Hepatocyte (in vitro differentiated cells): ENCODE measurements around the gene CASP1.
"Not testable (repeated sequence)": the region's sequence is repeated elsewhere in the genome, so short reads cannot be mapped to it uniquely, and the experiment has no call there.

Experiments used
- EZH2 ChIP-seq: fragments of 200-600 bp; sonication (generic); IDR thresholded peaks from 2 replicates; pipeline ENCODE4 v1.6.1; 2016; ENCODE audit warnings: antibody characterized with exemption, mild to moderate bottlenecking, borderline replicate concordance
- TF ChIP-seq, protein P1 (sequence below): fragments of 200-600 bp; sonication (generic); IDR thresholded peaks from 2 replicates; pipeline ENCODE4 v1.5.1; 2016; ENCODE audit warnings: antibody characterized with exemption, mild to moderate bottlenecking; ENCODE audit not compliant: poor library complexity

DNA sequence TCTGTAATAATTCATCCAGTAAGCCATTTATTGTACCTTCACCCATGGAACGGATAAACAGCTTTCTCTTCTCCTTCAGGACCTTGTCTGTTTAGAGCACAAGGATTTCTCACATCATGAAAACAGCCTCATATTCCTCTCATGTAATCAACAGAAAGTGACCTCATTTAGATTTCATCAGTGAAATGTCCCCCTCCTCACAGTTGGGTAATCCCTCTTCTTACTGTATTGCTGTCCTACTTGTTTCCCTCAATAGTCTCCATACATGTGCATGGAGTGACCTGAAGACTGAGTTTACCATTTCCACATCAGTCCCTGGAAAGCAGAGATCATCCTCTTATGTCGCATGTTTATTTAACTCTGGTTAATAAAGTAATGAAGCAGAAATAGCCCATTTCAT, 556 bp downstream of the CASP1 start:
- TF ChIP-seq, protein P1, sequence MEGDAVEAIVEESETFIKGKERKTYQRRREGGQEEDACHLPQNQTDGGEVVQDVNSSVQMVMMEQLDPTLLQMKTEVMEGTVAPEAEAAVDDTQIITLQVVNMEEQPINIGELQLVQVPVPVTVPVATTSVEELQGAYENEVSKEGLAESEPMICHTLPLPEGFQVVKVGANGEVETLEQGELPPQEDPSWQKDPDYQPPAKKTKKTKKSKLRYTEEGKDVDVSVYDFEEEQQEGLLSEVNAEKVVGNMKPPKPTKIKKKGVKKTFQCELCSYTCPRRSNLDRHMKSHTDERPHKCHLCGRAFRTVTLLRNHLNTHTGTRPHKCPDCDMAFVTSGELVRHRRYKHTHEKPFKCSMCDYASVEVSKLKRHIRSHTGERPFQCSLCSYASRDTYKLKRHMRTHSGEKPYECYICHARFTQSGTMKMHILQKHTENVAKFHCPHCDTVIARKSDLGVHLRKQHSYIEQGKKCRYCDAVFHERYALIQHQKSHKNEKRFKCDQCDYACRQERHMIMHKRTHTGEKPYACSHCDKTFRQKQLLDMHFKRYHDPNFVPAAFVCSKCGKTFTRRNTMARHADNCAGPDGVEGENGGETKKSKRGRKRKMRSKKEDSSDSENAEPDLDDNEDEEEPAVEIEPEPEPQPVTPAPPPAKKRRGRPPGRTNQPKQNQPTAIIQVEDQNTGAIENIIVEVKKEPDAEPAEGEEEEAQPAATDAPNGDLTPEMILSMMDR, result not testable (repeated sequence)
- not testable (repeated sequence) for TF ChIP-seq EZH2
